ENCODE measurements around the gene FDCSP.
"Not testable (repeated sequence)": the region's sequence is repeated elsewhere in the genome, so short reads cannot be mapped to it uniquely, and the experiment has no call there.

Gene FDCSP

DNA sequence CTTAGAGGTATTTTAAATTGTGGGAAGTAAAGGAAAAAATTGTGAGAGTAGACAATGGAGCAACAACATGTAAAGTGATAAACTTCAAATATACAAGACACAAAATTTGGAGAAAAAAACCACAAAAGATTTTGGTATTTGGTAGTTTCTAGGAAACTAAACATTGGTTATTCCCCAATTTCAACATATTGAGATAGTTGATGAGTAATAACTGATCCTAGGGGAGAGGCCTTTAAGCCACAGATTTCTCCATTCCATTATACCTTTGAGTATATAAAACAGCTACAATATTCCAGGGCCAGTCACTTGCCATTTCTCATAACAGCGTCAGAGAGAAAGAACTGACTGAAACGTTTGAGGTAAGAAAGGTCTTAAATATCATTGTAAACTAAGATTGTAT, at the start of gene FDCSP:
TSS of gene FDCSP (plus strand) at position 301 of the 400 bp plus-strand sequence. CDS start 5,071 bp downstream, outside the sequence.
- DNase-seq (ENCODE audit: low read depth in 3 of 3): no peak

- no peak for DNase-seq (ENCODE audit: low read depth in 3 of 3)
Measured at GRCh38 chr4:70177090-70177489, 48.8 kb upstream of the FDCSP start.

DNA sequence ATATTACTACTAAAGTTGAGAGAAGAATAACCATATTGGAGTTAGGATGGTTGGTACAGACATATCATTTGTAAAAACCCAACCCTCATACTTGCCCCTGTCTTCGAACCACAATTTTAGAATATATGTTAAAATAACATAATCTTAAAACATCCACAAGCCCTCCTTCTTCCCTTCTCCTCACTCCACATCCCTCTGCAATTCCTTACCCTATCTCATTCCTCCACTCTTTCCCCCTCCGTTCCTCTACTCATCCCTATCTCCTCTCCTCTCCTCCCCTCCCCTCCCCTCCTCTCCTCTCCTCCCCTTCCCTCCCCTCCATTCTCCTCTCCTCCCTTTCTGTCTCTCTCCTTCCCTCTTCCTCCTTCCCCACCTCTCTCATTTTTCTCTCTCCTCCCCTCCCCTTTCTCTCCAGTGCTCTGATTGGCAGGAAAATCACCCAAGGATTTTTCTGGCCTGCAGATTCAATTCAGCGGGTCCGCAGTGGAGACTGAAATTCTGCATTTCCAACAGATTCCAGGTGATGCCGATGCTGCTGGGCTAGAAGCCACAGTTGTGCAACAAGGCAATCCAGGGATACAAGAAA, 47.8 kb upstream of the FDCSP start:
- DNase-seq (ENCODE audit: low read depth in 3 of 3): no peak

DNA sequence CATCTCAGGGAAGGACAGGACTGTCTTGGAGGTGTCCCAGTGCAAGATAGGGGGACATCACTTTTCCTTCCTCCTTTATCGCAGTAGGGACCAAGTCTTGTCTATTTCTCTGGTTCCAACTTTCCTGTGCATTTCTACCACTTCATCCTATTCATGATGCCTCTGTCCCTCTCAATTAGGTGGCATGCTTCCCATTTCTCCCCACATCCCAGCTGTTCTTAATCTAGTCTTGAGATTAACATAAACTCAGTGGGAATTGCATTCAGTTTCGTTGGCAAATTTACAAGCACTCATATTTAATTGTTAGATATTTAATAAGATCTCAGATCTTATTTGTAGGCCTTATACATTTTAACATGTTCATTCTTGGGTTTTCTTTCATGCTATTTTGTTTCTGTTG, 46.1 kb upstream of the FDCSP start:
- DNase-seq (ENCODE audit: low read depth in 3 of 3): no peak

DNA sequence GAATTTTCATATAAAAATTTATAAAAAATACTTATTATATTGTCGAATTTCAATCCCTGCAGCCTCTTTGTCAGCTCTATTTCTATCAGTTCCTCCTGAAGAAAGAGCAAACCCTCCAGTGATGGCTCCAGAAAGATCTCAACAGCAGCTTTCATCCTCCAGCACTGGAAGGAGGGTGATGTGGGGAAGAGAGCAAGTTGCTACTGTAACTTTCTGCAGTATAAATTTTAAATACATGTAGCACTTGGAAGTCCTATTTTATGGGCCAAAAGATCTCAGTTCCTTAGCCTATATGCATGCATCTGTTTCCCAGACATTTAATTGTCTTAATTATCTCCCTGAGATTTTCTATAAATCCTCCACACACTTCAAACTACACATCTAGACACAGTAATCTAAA, 44.1 kb upstream of the FDCSP start:
- DNase-seq (ENCODE audit: low read depth in 3 of 3): no peak

DNA sequence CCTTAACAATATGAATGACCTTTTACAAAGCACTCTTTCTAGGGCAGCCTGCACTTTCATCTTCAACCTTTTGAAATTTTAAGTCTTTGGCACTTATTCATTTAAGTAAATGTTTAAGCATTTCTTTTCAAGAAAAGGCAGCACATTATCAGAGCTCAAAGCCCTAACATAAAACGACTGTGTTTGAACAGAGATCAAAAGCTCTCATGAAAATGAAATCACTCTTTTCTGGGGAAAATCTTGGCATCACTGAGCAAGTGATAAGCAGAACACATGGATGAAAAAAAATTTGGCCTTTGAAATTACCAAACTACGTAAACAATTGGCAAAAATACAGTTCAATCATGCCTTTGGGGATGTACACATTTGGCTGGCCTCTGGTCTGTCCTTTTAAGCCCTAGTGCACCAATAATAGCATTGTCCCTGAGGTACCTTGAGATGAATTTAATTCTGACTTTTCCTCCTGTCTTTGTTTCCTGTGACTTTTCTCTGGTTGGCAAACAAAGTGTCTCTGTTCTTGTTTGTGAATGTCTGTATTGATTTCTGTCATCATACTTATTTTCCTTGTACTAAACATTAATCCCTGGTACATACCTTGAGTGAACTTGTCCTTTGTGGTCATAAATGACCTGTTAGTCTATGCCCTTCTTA, 43.3 kb upstream of the FDCSP start:
- DNase-seq (ENCODE audit: low read depth in 3 of 3): no peak

DNA sequence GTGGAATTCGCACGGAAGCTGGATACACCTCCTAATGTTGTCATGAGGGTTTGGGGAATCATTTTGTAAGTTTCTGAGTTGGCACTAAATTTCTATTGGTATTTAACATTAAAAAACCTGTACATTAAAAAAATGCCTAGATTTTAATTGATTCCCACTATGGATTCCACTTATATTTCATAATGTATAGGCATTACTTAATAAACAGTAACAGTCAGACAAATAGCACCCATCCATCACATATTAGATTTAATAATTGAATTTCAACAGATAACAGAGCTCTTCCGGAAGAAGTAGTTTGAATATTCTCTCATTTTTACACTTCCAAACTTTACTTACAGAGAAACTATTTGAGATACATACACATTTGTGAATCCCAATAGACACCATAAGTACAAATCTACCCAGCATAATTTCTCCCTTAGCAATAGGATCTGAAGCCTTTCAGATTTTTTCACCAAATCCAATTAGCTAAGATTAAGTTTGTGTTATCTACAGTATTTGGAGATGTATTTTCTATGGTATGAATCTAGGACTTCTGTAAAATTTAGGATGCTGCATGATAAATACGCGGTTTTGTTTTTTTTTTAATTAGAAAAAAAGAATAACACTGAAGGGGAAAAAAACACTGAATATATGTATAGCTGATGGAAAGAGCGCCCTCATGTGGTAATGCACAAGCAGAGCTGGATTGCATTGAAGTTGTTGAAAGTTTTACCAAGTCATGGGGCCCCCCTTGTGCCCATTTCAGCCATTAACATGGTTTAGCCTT, 42.6 kb upstream of the FDCSP start:
- no peak for DNase-seq (ENCODE audit: low read depth in 3 of 3)

DNA sequence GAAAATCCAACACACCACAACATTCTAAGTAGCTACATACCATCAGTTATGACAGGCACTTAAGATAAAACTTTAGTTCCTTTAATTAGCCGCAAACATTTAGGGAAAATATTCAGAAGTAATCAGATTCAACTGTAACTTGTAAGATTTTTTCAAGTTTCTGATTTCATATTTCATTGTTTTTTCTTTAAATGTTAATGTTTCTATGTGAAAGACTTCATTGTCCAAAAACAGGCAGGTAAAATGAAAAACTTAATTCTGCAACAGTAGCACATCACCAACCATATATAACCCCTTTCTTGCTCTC, 42.0 kb upstream of the FDCSP start:
- DNase-seq (ENCODE audit: low read depth in 3 of 3): no peak

- no peak for DNase-seq (ENCODE audit: low read depth in 3 of 3)
Measured at GRCh38 chr4:70187216-70187615, 38.7 kb upstream of the FDCSP start.

DNA sequence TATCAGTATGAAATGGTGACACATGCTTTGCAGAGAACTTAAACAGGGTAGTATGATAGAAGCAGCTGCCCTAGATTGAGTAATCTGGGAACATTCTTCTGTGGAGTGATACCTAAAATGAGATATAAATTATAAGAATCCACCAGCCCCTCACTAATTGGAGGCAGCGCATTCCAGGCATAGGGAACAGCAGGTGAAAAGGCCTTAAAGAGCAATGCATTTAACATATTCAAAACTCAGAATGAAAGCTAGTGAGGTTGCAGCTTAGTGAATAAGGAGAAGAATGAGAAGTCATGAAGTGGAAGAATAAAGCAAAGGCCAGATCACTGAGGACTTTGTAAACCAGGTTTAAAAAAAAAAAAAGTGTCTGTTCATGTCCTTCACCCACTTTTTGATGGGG, 35.3 kb upstream of the FDCSP start:
- no peak for DNase-seq (ENCODE audit: low read depth in 3 of 3)

DNA sequence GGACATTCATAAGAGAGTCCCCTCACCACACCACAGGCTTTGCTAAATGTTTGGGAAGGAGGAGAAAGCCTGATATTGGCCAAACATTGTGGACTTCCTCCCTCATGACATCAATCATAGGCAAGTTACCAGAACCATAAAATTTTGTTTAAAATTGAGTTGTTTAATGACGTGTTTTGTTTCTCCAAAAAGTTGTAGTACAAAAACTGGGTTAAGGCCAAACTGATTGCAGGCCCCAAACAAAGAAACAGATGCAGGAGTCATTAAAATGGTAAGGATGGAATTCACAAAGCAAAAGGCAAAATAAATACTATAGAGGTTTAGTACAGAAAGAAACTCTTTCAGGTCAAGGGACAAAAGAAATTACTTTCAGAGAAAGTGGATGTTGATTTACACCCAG, 34.3 kb upstream of the FDCSP start:
- DNase-seq (ENCODE audit: low read depth in 3 of 3): no peak

DNA sequence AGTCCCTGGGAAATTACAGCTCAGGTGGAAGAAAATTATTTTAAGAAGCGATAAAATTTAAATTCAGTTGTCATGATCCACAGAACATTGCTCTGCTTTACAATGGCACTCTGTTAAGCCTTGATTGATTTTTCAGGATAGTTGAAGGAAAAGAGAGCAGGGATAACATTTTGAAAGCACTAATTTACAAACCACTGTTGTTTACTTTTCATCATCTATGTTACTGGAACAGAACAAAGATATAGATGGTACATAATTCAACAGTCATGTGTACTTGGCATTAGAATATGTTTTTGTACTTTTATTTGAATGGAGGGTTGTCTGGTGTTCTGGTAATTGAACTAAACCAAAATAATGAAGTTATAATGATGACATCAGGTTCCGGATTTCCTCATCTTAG, 33.0 kb upstream of the FDCSP start:
- no peak for DNase-seq (ENCODE audit: low read depth in 3 of 3)

GRCh38 chr4:70195425-70195824, 30.5 kb upstream of the FDCSP start, which contains the start of gene ODAM:
Gene ODAM, plus strand, starts transcription at chr4:70195725. Its CDS starts 819 bp downstream, at chr4:70196544.
- DNase-seq (ENCODE audit: low read depth in 3 of 3): no peak

- DNase-seq (ENCODE audit: low read depth in 3 of 3): no peak
Measured at GRCh38 chr4:70196857-70197256, 29.1 kb upstream of the FDCSP start.

DNA sequence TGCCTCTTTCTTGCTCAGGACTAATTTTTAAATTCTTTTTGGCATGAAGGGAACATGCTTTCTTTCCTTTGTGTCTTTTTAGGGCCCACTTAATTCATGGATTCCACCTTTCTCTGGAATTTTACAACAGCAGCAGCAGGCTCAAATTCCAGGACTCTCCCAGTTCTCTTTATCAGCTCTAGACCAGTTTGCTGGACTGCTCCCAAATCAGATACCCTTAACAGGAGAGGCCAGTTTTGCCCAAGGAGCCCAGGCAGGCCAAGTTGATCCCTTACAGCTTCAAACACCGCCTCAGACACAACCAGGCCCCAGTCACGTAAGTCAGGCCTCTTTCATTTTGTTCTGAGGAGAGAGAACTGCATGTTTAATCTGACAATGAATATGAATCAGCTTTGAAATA, 28.1 kb upstream of the FDCSP start:
- DNase-seq (ENCODE audit: low read depth in 3 of 3): no peak

DNA sequence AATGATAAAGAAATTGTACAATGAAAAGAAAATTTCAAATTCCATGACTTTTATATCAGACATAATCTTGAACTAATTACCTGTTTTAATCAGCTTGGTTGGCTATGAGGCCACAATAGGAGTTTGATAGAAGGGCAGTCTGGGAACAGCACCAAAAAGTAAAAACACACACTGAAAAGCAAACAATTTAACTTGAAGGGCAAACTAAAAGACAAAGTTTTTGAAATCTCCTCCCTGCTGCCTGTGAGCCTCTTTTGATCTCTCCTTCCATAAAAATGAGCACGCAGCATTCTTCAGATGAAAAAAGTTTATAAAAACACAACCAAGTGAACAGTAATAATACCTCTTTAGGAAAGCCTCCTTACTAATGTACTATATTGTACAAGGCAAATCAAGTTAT, 22.3 kb upstream of the FDCSP start:
- no peak for DNase-seq (ENCODE audit: low read depth in 3 of 3)

DNA sequence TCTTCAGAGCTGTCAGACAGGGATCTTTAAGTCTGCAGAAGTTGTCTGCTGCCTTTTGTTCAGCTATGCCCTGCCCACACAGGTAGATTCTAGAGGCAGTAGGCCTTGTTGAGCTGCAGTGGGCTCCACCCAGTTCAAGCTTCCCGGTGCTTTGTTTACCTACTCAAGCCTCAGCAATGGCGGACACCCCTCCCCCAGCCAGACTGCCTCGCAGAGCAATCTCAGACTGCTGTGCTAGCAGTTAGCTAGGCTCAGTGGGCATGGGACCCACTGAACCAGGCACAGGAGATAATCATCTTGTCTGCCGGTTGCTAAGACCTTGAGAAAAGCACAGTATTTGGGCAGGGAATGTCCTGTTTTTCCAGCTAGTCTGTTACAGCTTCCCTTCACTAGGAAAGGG, 13.2 kb upstream of the FDCSP start:
- not testable (repeated sequence) for DNase-seq (ENCODE audit: low read depth in 3 of 3)

- not testable (repeated sequence) for DNase-seq (ENCODE audit: low read depth in 3 of 3)
Measured at GRCh38 chr4:70216109-70216508, 9.8 kb upstream of the FDCSP start.

DNA sequence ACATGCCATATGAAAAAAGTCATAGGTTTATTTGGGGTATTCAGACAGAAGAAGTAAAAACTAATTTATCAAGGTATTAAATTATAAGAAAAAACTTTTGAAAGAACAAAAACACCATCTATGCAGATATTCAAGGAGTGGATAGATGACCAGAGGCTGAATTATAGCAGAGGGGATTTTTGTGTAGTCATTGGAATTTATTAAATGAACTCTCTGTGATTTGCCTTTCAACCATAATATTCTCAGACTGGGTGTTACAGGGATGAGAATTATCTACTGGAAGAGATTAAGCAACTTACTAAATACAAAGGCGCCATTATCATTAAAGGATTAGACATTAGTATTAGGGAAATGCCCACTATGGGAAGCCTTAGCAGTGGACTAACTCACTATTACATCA, 9.4 kb upstream of the FDCSP start:
- DNase-seq (ENCODE audit: low read depth in 3 of 3): not testable (repeated sequence)

DNA sequence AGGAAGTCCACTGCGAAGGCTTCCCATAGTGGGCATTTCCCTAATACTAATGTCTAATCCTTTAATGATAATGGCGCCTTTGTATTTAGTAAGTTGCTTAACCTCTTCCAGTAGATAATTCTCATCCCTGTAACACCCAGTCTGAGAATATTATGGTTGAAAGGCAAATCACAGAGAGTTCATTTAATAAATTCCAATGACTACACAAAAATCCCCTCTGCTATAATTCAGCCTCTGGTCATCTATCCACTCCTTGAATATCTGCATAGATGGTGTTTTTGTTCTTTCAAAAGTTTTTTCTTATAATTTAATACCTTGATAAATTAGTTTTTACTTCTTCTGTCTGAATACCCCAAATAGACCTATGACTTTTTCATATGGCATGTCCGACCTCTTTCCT, 4.5 kb upstream of the FDCSP start:
- not testable (repeated sequence) for DNase-seq (ENCODE audit: low read depth in 3 of 3)

GRCh38 chr4:70221818-70222217, 4.1 kb upstream of the FDCSP start:
- not testable (repeated sequence) for DNase-seq (ENCODE audit: low read depth in 3 of 3)

DNA sequence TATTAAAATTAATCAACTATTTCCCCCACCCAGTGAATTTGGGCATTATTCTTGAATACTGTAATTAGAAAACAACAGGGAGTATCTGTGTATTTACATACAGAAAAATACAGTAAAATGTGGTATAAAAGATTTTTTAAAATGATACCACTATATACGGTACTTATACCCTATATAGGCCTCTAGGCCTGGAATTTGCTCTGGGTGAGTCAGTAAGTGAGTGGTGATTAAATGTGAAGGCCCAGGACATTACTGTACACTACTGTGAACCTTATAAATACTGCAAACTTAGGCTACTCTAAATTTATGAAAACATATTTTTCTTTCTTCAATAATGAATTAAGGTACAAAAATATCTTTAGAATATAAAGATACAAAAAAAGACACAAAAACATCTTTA, 10.2 kb downstream of the FDCSP start:
- no peak for DNase-seq (ENCODE audit: low read depth in 3 of 3)

Measured in stimulated activated CD4-positive, alpha-beta T cell treated with anti-CD3 and anti-CD28 coated beads, TNF-alpha, amount 100 ng/mL, for 4 hours (primary cell).